ENCODE measurements around the gene KRABD2.
"Not testable (repeated sequence)": the region's sequence is repeated elsewhere in the genome, so short reads cannot be mapped to it uniquely, and the experiment has no call there.

Gene KRABD2

GRCh38 chr17:8357910-8358309 lies 18.6 kb downstream of the KRABD2 start:
- DNase-seq, result no peak

GRCh38 chr17:8354236-8354635 lies 22.3 kb downstream of the KRABD2 start:
- DNase-seq, result no peak

- no peak for DNase-seq
These were observed 22.8 kb downstream of the KRABD2 start for GRCh38 chr17:8353736-8354135.

GRCh38 chr17:8350339-8350738 lies 26.2 kb downstream of the KRABD2 start:
- DNase-seq, result no peak

DNA sequence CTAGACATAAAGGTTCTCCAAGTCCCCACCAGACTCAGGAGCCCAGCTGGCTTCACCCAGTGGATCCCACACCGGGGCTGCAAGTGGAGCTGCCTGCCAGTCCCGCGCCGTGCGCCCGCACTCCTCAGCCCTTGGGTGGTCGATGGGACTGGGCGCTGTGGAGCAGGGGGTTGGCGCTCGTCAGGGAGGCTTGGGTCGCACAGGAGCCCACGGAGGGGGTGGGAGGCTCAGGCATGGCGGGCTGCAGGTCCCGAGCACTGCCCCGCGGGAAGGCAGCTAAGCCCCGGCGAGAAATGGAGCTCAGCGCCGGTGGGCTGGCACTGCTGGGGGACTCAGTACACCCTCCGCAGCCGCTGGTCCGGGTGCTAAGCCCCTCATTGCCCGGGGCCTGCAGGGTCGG lies 29.5 kb downstream of the KRABD2 start:
- DNase-seq, result not testable (repeated sequence)

GRCh38 chr17:8345951-8346665 lies 30.4 kb downstream of the KRABD2 start:
- DNase-seq, result no peak

GRCh38 chr17:8345052-8345690 lies 31.3 kb downstream of the KRABD2 start:
- no peak for DNase-seq

DNA sequence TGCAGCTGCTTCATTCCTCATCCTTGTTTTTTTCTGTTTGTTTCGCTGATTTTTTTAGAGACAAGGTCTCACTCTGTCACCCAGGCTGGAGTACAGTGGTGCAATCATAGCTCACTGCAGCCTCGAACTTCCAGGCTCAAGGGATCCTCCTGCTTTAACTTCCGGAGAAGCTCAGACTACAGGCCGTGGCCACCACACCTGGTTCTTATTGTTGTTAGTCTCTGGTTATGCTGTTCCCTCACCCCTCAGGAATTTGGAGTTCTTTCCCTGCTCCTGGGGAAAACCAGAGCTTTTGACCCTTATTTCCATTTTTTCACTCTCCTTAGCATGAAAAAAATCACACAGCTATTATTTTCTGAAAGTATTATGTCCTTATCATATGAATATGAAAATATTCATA lies 35.0 kb downstream of the KRABD2 start:
- DNase-seq, result peak; percentile 26

- no peak for DNase-seq
These were observed 37.0 kb downstream of the KRABD2 start, which contains the start of gene ODF4 for GRCh38 chr17:8339540-8339939. Gene ODF4, plus strand, starts transcription at chr17:8339840. Its CDS starts 212 bp downstream, at chr17:8340052.

- peak; percentile 36 for DNase-seq
These were observed 37.8 kb downstream of the KRABD2 start for GRCh38 chr17:8338753-8339140.

DNA sequence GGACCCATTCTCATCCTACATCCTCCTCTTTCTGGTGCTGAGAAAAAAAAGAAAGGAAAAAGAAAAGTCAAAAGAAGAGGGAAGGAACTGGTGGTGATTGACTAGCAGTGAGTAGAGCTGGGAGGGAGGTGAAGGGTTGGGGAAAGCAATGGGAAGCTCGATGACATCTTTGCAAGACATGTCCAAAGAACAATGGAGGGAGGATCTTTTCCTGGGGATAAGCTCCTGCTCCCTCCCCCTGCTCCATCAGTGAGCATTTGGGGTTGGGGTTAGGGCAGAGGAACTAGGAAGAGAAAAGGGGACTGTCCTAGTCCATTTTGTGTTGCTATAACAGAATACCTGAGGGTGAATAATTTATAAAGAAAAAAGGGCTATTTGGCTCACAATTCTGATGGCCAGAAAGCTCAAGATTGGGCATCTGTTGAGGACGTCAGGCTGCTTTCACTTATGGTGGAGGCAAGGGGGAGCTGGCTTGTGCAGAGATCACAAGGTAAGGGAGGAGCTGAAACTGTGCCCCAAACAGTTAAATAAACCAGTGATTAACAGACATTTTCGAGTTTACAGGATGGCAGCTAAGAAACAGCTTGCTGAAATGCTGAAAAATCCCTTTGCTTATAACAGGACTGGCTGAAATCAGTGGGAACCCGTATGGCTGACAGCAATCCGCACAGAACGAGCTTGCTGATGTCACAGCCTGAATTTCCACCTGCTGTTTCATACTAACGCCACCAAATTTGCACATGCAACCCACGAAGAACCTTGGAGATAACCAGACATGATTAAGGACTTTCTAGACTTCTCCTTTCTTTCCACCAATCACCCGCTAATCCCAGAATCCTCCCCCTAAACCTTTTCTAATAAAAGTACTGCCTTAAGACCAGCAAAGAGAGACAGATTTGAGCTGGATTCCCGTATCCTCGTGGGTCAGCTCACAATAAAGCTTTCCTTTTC lies 38.4 kb downstream of the KRABD2 start:
- no peak for DNase-seq

- DNase-seq, result no peak
These were observed 43.2 kb downstream of the KRABD2 start for GRCh38 chr17:8333281-8333680.

DNA sequence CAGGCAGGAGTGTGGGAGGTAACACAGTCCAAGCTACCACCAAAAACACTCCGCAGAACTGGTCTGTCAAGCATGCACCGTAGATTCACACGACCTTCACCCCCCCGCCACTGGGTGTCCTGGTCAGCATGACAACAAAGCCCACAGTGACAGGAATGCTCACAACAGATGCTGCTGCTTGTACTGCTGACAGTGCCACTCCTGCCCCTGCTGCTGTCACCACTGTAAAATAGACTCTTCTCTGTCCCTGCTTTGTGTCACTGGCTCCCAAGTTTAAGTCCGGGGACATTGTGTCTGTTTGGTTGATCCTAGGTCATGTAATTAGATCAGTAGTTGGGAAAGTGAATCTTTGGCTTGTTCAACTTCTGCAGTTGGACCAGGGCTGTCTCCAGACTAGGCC lies 43.8 kb downstream of the KRABD2 start:
- DNase-seq, result no peak

- no peak for DNase-seq
These were observed 44.4 kb downstream of the KRABD2 start for GRCh38 chr17:8332128-8332527.

DNA sequence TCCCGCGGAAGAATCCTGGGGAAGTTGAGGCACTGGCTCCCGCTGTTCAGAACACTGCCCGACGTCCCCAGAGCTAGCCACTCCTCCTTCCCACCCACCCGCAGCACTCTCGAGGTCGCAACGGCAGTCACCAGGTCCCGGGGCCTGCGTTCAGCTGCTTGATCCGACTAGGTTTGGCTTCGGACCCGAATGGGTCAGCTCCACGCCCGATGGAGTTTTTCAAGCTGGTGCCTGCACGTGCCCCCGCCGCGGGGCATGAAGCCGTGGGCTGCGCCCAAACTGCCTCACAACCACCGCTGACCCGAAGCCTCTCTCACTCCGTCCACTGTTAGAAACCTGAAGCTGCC lies 49.2 kb downstream of the KRABD2 start:
- no peak for DNase-seq
